ENCODE measurements around the gene GRIK1.

DNA sequence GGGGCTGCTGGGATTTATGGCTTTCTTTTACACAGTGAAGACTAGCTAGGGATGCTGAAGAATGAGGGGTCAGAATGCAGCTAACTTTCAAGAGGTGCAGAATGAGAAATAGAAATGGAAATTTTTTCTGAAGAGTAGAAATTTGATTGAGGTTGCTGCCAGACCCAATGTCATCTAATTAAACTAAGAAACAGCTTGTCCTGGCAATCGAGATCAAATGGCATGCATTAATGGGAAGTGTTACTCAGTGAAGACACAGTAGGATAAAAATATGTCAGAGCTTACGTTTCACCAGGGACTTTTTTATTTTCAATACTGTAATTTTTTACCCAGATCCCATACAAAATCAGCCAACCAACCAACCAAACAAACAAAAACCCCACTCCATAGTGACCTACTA is 306.0 kb downstream of the GRIK1 start:
- no peak for TF ChIP-seq POLR2A (IDR thresholded peaks at IDR 0.05)
- TF ChIP-seq, protein P1, sequence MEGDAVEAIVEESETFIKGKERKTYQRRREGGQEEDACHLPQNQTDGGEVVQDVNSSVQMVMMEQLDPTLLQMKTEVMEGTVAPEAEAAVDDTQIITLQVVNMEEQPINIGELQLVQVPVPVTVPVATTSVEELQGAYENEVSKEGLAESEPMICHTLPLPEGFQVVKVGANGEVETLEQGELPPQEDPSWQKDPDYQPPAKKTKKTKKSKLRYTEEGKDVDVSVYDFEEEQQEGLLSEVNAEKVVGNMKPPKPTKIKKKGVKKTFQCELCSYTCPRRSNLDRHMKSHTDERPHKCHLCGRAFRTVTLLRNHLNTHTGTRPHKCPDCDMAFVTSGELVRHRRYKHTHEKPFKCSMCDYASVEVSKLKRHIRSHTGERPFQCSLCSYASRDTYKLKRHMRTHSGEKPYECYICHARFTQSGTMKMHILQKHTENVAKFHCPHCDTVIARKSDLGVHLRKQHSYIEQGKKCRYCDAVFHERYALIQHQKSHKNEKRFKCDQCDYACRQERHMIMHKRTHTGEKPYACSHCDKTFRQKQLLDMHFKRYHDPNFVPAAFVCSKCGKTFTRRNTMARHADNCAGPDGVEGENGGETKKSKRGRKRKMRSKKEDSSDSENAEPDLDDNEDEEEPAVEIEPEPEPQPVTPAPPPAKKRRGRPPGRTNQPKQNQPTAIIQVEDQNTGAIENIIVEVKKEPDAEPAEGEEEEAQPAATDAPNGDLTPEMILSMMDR (IDR thresholded peaks at IDR 0.05) = no peak

Measured in tibial nerve (tissue), 3 donors.